HG02678 (cell line): ENCODE results near the gene VPS52.
A peak's percentile ranks its signal among the peaks of the same experiment; 100 is the strongest.
"Not testable (repeated sequence)": the region's sequence is repeated elsewhere in the genome, so short reads cannot be mapped to it uniquely, and the experiment has no call there.

ENCODE experiments used
- ATAC-seq: cut with Tn5 transposase; IDR thresholded peaks from one replicate; pipeline ENCODE4 v1.9.1; 2021; ENCODE audit warnings: mild to moderate bottlenecking, moderate library complexity; ENCODE audit not compliant: unreplicated experiment

The VPS52 gene

GRCh38 chr6:33304216-33304615 lies 32.5 kb upstream of the VPS52 start:
- ATAC-seq = no peak

DNA sequence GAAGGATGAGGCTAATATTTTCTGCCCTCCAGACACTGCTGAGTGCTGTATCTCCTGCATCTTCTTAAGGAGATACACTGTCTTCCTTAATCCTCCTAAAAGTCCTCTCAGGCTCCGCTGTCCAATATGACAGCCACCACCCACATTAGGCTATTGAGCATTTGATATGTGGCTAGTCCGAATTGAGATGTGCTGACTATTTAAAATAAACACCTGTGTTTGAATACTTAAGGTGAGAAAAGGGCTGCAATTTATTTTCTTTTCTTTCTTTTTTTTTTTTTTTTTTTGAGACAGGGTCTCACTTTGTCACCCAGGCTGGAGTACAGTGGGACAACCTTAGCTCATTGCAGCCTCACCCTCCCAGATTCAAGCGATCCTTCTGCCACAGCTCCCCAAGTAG lies 30.2 kb upstream of the VPS52 start:
- no peak for ATAC-seq

- peak; percentile 76 for ATAC-seq
Observed at GRCh38 chr6:33299237-33299944, 27.7 kb upstream of the VPS52 start.

DNA sequence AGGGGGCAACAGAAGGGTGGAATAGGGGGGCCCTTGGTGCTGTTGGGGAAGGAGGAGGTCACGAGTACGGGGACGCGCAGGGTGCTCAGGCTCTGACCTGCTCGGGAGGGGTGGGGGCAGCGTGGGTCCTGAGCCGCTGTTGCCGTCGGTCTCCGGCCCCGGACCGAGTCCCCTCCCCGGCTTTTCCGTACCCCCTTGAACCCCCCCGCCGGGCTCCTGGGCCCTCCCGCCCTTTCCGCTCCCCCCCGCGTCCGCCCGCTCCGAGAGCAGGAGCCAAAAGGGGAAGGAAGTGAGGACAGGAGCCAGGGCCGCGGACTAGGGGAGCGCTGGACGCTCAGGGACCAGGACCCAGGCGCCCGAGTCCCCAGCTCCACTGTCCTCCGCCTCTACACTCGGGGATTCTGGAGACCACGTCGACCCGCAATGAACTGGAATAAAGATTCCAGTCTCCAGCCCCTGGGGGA lies 27.1 kb upstream of the VPS52 start, which contains the start of gene RGL2:
RGL2 (minus strand) TSS at position 170 of the 464 bp plus-strand sequence. CDS start 332 bp downstream, outside the sequence.
- peak; percentile 28 for ATAC-seq

- no peak for ATAC-seq
Observed at GRCh38 chr6:33297956-33298772, 26.5 kb upstream of the VPS52 start.

DNA sequence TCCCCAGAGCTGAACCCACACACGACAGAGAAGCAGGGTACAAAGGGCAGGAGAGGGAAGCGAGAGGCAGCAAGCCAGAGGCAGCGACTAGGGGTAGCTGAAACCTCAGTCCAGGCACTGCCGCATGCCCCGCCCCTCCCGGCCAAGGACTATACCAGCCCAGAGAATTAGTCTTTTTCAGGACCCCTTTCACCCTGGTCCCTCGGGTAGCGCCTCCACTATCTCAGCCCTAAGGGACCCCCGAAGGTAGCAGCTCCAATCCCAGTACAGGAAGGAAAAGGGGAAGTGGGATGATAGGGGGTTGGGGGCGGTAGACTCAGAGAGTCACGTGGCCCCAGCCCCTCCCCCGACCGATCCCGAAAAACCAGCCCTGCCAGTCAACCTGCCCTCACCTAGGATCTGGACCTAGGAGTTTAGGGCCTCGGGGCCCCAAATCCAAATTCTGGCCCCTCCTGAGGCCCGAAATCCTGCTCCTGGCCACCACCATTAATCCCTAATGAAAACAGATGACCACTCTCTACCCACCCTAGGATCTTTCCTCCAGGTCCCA lies 25.8 kb upstream of the VPS52 start:
- no peak for ATAC-seq

DNA sequence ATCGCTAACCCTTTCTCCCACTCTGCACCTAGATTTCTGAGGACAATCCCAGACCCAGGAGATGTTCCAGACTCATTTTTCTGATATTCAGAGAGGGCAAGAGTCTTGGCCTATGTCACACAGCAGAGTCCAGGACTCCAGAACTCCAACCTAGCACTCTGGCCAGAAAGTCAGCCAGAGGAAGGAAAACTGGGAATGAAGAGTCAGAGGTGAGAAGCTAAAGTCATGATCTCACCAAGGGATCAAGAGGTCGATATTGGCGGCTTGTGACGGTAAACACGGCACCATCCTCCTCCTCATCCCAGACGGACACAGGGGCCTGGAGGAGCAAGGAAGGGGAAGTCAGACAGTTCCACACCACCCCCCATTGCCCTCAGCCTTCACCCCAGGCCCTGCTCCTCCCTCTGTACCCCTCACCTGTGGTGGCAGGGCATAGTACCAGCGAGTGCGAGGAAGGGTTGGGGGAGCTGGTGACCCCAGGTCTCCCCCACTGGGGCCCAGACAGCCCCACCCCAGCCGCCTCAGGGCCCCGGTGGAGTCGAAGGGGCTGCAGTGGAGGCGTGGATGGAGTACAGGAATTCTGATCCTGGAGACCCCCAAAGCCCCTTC lies 25.2 kb upstream of the VPS52 start:
- no peak for ATAC-seq

DNA sequence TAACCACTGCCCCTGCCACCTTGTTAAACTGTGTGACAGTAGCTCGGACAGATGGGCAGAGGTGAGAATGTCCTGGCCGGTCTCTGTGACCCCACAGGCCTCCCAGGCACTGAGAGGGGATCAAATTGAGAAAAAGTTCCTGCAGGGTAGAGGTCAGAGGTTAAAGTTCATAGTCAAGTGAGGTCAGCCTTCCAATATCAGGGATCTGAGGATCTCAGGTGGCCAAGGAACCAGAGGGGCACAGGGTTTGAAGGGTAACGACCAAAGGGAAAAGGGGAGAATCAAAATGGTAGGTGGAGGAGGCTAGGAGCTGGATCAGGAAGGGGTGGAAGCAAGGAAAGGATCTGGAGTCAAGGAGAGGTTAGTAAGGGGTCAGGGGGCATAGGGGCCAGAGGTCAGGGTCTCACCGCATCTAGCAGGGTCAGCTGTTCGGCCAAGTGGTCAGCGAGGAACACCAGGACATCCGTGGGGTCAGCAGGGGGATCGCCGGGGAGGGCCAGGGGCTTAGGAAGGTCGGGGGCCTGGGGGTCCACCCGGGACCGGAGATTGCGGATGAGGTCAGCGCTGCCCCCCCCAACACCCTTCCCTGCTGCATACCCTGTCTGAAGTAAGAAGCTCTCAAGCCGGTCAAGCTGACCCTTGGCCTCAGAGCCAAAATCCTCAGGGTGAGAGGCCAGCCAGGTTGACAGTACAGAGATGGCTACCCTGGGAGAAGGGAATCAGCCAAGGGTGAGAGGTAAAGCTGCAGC lies 24.1 kb upstream of the VPS52 start:
- no peak for ATAC-seq

GRCh38 chr6:33294086-33294823 lies 22.6 kb upstream of the VPS52 start:
- ATAC-seq = no peak

DNA sequence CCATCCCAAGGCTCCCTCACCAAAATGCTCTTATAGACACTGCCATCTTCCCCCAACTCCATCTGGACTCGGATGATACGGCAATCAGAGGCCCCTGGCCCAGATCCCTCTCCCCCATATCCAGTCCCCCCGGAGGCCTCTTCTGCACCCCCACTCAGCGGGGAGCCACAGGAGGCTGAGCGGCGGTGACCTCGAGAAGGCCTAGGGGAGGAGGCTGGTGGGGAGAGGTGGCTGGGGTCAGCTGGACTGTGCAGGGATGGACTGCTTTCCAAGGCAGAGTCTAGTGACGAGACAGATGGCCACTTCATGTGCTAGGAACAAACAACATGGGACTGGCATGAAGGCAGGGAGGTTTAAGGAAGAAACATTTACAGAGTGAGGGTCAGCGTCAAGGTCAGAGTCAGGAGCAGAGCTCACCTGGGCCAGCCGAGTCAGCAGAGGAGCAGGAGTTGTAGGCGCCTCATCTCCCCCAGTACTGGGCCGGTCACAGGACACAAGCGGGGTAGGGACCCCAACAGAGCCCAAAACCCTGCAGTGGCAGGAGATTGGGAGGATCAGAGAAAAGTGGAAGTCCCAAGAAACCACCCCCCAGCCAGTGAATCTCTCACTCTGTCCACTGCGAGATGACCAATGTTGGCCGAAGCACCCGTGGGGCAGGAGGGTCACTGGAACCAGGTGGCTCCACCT lies 21.5 kb upstream of the VPS52 start:
- no peak for ATAC-seq

- no peak for ATAC-seq
Observed at GRCh38 chr6:33290459-33290858, 18.8 kb upstream of the VPS52 start.

DNA sequence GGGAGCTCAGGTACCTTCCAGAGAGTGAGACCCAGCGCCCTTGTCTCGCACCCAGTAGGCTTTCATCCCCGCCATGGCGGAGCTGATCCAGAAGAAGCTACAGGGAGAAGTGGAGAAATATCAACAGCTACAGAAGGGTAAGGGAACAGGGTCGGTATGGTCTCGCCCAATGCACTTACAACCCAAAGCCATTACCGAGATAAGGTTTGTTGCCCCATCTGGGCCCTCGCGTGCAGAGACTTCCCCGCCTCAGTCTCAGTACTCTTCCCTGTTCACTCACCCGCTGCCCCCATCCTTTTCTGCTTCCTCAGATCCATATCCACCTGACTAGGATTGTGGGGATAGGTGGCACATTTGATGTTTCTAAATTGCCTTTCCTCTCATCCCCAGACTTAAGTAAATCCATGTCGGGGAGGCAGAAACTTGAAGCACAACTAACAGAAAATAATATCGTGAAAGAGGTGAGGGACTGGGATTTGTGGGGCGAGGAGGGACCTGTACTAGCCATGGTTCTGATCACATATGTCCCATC lies 18.2 kb upstream of the VPS52 start:
- ATAC-seq = no peak

- peak; percentile 87 for ATAC-seq
Observed at GRCh38 chr6:33288921-33289783, 17.5 kb upstream of the VPS52 start, which contains the start of the genes PFDN6 and WDR46. Gene PFDN6 (plus strand): TSS chr6:33289601. CDS start chr6:33289857, 256 bp downstream. Gene WDR46 (minus strand): TSS chr6:33289239. CDS start chr6:33289170, 69 bp downstream.

DNA sequence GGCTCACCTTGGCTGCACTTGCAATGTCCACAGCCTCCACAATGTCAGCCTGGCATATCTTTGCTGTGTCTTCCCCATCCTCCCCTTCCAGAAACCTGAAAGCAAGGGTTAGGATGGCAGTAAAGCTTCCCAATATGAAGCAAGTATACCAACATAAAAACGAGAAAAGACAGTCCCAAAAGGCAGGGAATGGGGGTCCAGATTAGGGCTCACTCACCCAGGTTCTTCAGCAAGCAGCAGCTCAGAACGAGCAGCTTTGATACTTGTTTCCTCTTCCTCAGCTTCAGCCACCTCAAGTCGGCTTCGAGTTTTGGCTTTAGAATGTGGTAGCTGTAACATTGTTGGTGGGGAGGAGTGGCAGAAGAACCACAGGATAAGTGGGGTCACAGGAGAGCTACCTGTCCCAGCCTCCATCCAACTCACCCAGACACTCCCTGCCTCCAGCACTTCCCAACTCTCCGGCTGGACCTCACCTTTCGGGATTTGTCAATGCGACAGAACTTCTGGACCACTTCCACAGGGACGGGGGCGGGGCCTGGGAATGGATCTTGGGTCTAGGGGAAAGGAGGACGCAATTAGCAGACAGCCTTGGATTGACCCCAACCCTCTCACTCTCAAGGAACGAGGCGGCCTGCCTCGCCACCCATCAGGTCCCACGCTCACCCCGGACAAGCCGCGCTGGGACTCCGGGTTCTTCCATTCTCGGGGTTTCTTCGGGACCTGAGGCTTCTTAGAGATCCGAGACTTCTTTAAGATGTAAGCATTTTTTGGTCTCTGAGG lies 16.7 kb upstream of the VPS52 start:
- ATAC-seq = no peak

GRCh38 chr6:33286946-33287914 lies 15.6 kb upstream of the VPS52 start:
- no peak for ATAC-seq

GRCh38 chr6:33285214-33285613 lies 13.5 kb upstream of the VPS52 start:
- not testable (repeated sequence) for ATAC-seq
